Measurements from ENCODE around the gene RET.

The RET gene

DNA sequence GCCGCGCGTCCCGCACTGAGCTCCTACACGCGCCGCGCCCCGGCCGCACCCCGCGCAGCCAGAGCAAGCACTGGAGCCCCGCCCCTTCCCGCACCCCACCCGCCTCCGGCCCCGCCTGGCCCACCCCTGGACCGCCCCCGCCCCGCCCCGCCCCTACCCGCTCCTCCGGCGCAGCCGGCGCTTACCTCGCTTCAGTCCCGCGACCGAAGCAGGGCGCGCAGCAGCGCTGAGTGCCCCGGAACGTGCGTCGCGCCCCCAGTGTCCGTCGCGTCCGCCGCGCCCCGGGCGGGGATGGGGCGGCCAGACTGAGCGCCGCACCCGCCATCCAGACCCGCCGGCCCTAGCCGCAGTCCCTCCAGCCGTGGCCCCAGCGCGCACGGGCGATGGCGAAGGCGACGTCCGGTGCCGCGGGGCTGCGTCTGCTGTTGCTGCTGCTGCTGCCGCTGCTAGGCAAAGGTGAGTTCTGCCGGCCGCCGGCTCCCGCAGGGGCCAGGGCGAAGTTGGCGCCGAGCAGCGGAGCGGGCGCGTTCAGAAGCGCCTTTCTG lies at the start of gene RET:
RET (plus strand) TSS at position 194 of the 545 bp plus-strand sequence; CDS start at position 384, 190 bp downstream.
- peak; percentile 80 for DNase-seq

DNA sequence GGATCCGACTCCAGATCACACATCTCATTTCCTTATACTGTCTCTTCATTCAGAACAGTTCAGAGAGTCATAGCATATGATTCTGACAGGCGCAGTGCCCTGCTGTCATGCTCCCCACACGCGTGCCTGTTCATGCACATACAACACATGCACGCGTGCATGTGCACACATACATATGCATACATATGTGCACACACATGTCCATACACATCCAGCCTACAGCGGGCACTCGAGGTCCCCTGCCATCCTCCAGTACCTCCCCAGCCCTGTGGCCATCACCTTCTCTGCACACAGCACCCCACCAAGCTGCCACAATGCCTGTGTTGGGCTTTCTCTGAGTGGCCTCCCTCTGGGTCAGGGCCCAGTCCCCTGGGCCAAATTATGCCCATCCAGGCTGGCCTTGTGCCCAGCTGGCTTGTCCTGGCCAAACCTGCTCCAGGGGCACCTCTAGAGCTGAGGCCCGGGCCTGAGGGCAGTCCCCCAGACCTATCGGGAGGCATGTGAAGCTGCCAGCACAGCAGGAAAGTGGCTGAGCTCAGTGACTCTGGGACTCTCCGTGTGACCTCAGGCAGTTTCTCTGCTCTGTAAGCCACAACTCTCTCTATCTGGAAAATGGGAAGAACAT lies 49.4 kb upstream of the RET start:
- DNase-seq, result no peak

DNA sequence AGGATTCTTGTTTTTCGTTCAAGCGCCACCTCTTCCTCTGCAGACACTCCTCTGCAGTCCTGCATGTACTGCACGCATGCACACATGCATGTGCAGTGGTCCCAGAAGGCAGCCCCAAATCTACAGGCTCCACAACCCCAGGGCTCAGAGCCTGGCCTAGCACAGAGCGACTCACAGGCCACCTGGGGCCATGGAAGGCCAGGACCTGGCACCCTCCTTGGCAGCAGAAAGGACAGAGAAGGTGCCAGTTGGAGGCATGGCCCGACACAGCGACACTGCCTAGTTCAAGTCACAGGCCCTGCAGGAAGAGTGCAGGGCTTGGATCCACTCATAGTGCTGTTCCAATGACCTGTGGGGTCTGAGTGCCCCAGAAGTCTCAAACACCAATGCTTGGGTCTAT lies 48.7 kb upstream of the RET start:
- DNase-seq, result no peak

DNA sequence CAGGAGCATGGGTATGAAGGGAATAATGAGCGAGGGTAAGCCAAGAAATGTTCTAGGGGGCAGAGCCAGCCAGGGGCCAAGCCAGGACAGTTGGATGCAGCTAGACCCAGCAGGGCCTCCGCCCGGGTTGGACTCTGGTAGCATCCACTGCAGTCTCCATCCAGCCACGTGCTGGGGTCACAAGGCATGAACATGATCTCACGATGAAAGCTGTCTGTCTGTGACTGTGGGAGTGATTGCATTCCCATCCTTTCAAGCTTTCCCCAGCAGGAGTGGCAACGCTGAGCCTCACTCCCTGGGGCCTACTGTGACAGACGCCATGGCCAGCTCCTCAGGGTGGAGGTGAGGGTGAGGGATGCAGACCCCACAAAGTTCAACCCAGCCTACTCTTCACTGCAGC lies 47.8 kb upstream of the RET start:
- DNase-seq, result no peak

DNA sequence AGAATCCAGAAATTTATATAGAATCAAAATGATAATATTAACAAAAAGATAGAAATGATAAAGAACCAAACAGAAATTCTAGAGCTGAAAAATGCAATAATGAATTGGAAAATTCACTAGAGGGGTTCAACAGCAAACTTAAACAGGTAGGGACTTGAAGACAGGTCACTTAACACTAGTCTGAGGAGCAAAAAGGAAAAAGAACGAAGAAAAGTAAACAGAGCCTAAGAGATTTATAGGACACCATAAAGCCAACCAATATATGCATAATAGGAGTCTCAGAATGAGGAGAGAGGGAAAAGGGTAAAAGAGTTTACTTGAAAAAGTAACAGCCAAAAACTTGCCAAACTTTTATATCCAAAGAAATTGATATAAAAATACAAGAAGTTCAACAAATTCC lies 44.3 kb upstream of the RET start:
- DNase-seq, result no peak

DNA sequence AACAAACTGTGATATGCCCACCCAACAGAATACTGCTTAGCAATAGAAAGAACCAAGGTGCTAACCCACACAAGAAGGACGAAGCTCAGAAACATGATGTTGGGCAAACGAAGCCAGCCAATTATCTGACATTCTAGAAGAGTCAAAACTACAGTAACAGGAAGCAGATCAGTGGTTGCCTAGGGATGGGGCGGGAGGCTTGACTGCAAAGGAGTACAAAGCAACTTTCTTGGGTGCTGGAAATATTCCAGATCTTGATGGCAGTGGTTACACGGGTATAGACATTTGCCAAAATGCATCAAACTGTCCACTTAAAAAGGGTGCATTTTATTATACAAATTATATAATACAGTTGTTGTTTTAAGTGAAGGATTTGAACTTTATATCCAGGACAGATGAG lies 41.1 kb upstream of the RET start:
- DNase-seq, result no peak

DNA sequence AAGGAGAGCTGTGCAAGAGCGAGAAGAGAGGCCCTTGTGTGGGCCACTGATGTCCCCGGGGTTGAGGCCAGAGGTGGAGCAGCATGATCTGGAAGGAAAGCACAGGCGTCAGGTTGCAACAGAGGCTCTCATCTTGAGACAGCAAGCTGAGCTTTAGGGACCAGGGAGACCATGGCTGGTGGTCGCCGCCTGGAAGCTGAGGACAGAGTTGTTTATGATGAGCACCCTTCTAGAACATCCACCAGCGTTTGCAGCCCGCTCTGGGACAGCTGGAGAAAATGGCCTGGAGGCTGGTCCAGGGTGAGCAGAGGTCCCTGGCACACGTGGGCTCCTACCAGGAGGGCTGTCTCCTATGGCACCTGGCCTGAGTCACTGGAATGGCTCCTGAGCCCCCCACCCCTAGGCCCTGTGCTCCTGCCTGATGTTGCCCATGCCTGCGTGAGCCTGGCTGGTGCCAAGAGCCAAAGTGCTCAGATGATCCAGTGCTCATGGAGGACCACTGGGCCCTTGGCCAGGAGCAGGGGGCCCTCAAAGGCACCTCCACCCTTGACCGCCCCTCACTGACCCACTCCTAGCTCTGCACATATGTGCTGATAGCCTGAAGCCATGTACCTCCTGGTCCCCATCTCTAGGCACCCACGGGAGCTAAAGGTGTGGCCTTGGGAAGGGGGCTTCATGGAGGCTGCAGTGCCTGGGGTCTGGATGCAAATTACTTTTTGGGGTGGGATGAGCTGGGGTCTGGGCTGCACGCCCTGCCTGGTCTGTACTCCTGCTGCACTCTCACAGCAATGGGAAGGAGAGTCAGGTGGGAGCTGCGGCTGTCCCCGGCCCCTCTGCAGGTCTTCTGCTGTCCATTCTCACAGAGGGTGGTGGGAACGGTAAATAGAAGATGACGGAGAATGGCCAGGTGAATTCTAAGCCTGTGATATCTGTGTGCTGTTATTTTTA lies 40.1 kb upstream of the RET start:
- no peak for DNase-seq

DNA sequence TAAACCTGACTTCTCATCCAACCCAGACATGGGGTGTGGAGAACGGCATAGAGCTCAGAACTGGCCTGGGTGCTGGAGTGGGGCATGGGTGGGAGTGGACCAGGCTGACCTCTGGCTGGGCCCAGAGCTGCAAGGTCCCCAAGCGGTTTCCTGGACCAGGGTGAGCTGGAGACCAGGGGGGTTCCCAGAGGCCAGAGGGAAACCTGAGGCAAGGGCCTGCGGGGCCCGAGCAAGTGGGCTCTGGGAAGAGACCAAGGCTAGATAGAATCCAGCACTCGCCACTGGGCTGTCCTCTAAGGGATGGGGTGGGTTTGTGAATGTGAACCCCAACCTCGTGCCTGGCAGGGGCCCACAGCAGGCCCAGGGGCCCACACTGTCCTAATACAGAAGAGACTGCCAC lies 39.4 kb upstream of the RET start:
- no peak for DNase-seq

DNA sequence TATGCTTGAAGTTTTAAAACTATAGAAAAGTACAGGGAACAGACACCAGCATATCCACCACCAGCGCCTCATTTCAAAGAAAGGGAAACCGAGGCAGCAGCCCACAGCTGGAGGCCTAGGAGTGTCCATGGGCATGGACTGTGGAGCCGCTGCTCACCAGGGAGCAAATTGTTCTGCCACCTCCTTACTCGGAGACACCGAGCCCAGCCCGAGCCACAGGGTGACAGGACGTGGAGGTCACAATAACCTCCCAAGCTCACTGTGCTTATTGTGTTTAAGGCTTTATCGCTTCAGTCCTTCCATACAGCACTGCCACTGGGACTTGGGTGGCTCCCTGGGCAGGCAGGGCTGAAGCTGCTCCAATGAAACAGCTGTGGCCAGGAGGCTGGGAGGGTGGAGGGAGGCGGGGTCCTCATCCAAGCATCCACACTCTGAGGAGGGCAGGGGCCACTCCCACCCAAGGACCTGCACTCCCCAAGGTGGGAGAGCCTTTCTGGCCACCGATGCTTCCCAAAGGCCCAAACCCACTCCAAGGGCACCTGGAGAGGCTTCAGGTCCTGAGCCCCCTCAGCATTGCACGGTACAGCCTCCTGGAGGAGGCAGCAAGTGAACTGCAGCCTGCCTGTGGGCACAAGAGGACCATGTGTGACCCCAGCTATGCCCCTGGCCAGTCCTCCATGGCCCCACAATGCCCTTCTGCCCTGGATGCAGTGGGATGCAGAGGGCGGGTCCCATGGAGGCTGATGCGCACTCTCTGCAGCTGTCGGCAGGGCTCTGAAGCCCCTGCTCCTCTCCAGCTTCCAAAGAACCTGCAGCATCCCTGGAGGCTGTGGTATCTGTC lies 38.7 kb upstream of the RET start:
- DNase-seq, result no peak

DNA sequence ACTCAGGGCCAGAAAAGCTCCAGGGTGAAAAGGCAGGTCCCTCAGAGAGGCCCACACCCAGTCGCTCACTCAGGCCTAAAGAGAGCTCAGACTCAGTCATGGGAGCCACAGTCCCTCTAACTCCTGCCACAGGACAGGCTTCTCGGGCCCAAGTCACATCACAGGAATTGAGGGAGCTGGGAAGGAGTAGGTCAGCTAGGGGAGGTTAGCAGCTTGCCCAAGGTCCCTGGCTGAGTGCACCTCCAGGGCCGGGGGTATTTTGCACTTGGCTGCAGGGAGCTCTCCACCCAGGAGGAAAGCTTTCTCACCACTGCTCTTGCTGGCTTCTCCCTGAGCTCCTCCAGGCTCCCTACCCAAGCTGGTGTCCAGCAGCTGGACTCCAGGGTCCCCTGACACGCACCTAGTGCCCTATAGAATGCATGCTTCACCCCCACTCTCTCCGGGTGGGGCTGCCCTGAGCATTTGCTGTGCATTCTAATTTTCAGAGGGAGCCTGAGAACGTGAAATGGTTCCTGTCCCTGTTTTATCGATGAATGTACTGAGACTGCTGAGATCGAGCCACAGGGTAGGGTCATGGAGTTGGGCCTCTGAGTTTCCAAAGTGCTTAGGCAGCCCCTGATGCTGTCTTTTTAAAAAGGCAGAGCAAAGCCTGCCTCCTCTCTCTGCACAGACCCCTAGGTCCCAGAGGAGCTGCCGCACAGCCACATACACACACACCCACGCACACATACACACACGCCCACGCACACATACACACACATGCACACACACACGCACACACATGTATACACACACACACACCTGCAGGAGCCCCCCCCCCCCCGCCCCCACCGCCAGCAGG lies 37.9 kb upstream of the RET start:
- DNase-seq, result no peak

DNA sequence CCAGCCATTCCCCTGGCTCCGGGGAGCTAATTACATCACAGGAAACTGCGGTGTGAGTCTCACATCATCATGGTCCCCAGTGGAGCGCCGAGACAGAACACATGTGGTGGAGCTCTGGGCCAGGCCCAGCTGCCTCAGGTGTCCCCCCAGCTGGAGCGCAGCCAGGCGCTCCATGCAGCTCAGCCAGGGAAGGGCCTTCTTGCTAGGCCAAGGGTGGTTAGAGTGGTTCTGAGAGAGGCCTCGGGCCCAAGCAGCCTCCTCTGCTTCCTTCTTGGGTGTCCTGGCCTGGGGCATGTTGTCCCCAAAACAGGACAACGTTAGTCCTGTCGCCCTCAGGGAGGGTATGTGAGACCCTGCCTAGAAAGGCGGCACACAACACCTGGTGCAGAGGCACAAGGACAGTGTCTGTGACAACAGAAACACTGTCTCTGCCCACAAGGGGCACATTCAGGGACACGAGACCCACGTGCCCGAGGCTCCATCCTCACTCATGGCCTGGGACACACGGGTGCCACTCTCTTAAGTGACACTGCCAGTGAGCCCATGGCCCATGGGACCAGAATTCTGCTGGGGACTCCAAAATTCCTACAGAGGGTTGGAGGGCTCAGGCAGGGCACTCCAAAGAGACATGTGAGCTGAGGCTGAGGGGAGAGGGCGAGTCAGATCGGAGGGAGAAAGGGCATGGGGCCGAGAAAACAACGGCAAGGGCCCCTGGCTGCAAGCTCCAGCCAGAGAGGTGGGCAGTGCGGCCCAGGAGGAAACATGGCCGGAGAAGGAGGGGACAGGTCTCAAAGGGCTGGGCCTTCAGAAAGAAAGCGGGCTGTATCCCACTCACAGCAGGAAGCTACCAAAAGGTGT lies 37.0 kb upstream of the RET start:
- DNase-seq, result no peak

DNA sequence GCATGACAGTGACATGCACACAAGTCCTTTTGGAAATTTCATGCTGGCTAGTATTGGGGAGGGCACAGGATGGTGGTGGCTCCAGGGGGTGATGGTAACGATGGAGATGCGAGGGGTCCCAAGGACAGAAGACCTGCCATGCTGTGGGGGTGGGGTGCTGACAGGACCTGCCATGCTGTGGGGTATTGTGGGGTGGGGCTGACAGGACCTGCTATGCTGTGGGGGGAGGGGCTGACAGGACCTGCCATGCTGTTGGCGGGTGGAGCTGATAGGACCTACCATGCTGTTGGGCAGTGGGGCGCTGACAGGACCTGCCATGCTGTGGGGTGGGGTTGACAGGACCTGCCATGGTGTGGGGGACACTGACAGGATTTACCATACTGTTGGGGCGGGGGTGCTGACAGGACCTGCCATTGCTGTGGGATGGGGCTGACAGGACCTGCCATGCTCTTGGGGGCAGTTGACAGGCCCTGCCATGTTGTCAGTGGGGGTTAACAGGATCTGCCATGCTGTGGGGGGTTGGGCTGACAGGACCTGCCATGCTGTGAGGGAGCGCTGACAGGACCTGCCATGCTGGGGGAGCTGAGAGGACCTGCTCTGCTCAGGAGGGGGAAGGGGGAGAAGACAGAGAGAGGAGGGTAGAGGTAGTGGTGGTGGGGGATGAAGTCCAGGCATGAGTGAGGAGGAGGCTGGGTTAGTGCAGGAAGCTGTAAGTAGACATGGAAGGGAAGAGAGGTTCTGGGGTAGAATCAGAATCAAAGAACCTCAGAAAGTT lies 36.2 kb upstream of the RET start:
- no peak for DNase-seq

DNA sequence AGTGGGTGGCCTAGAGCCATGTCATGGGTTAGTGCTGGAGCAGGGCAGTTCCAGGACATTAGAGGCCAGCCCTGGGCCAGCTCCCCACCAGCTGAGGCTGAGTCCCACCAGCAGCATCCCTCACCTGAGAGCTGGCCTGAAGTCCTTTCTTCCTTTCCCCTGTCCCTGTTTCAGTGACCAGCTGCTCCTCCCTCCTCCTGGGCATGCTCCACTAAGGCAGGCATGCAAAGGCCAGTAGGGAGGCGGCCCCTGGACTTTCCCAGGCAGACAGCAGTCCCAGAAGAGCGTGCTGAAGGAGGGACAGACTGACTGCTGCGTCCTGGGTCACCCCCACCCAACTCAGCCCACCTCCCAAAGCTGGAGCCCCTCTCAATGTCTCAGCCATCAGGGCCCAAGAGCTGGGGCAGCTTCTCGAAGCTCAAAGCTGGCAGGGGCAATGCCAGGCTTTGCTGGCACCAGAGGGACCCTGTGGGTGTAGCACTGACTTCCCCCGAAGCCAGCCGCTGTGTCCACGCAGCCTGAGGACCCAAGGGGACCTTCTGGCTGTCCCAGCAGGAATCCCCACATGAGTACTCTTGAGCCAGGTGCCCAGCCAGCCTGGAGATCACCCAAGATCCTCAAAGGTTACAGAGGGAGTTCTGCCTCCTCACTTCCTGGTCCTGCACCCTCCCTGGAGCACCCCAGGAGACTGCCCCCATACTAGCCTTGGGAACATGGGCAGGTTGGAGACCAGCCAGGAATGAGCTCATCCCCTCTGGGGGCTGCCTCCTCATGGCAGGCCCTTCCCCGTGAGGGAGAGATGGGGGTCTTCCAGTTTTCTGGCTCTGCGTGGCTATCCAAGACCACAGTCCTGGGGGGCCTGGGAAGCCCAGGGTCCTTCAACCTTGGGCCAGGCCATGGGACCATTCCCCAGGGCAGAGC lies 35.2 kb upstream of the RET start:
- DNase-seq, result no peak

DNA sequence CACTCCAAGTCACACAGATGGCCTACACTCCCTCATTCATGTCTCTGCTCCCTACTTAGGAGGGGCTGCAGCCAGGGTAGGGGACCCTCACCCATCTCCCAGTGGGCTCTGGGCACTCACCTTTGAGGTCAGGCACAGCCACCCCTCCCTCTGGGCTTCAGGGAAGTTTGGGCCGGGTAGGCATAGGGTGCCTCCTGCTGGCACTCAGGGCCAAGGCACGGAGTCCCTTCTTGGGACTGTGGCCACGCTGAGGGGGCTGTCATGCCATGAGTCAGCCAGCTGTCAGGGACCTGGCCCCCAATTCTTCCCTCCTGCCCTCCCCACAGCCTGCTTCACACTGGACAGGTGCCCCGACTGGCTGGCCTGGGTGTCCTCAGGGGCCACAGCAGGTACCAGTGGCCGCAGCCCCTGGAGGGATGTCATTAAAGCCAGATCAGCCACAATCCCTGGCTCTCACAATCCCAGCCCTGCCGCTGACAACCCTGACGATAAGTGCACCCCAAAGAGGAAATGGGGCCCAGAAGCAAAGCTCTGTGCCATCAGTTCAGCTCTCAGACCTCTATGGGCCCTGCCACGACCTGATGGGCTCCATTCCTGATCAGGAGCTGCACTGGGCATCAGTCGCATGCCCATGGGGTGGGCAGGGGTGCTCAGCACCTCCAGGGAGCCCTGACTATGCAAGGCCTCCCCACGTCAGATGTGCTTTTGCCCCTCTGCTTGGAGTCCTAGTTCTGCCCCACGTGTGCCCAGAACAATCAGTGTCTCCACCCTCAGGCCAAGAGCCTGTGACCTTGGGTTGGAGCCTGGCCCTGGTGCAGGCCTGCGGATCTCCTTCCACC lies 34.1 kb upstream of the RET start:
- no peak for DNase-seq

DNA sequence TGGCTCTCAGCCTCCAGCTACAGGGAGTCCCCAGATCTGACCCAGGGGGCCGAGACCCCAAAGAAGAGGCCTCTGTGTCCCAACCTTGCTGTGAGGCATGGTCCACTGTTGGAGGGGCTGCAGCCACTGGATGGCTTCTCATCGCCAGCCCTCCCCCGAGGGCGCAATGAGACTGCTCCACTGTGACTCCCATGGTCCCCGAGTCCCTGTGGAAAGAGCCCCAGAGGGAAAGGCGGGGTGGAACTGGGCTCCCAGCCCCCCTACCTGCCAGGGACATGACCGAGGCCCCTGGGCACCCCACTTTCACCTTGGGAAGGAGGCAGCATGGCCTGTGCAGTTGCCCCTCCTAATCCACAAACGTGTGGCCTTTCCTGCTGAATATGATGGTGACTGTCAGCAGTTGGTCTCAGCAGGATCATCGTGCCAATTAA lies 33.5 kb upstream of the RET start:
- DNase-seq, result no peak

DNA sequence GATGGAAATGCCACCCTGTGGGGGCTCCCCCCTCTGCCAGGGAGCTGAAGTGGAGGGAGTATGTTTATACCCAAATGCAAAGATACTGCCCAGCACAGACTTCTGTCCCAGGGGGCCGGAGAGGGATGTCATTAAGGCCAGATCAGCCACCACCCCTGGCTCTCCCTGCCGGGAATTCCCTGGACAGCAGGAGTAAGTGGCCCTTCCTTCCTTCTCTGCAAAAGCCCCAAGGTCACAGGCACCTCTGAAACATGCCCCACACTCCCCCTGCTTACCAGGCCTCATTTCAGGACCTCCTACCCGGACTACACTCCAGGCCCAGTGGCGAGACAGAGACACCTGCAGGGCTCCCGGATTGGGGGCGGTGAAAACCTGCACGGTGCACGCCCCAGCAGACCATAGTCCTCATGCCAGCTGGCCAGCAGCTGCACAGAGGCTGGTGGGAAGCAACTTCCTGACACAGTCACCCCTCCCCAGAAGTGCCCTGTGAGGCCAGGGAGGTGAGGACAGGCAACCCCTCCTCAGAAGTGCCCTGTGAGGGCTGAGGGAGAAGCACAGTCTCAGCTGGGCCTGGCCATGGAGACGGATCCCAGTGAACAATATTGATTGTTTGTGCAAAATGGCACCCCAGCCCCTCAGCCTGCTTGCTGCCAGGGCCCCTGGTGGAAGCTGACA lies 33.0 kb upstream of the RET start:
- DNase-seq, result peak; percentile 46

DNA sequence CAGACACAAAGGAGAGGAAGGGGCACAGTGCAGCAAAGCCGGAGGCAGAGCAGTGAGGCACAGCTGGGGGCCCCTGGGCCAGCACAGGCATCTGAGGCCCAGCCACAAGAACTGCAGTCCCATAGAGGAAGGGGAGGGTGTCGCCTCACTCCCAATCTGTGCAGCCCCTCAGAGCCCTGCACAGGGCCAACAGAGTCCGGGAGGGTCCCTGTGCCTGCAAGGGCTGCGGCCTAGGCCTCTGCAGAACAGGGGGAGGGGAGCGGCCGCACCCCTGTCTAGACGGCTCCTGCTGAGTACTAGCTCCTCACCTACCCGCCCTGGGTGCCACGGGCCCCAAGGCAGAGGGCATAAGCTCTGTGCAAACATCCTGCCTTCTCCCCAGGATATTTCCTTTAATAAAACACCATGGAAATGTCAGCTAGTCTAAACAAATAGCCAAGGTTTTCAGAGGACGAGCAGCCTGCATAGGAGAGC lies 32.4 kb upstream of the RET start:
- DNase-seq, result peak; percentile 80

Measured in NCI-H146 (cell line).